GM23248 (cell line): Measurements from ENCODE around the gene SLC25A26. TPM values are rescaled to one million over a fixed set of nuclear protein-coding genes. Genes with fewer than 3 reads are reported as not detected.

Source experiments
- DNase-seq: peaks from one replicate; pipeline ENCODE4 v3.0.0-alpha.2; 2015
- H2AFZ ChIP-seq: fragments of 200-600 bp; sonication (generic); 2 replicates; pipeline ENCODE4 v1.6.1; 2016; ENCODE audit warnings: antibody characterized with exemption
- H3F3A ChIP-seq: fragments of 200-600 bp; sonication (generic); 2 replicates; pipeline ENCODE4 v1.6.1; 2016; ENCODE audit warnings: mild to moderate bottlenecking, antibody characterized with exemption, mixed run types; ENCODE audit not compliant: insufficient read depth
- H3K27ac ChIP-seq: fragments of 200-600 bp; sonication (generic); 2 replicates; pipeline ENCODE4 v1.5.1; 2016; ENCODE audit warnings: mild to moderate bottlenecking
- H3K27me3 ChIP-seq: fragments of 200-600 bp; sonication (generic); replicated peaks from 2 replicates; pipeline ENCODE4 v1.6.1; 2016; ENCODE audit warnings: mild to moderate bottlenecking; ENCODE audit not compliant: insufficient read depth
- H3K36me3 ChIP-seq: fragments of 200-600 bp; sonication (generic); 2 replicates; pipeline ENCODE4 v1.6.1; 2016; ENCODE audit warnings: low read depth, mild to moderate bottlenecking
- H3K4me1 ChIP-seq: fragments of 200-600 bp; sonication (generic); 2 replicates; pipeline ENCODE4 v1.6.1; 2016; ENCODE audit warnings: mild to moderate bottlenecking; ENCODE audit not compliant: insufficient read depth
- H3K4me2 ChIP-seq: fragments of 200-600 bp; sonication (generic); one replicate; pipeline ENCODE4 v1.6.1; 2016; ENCODE audit warnings: mild to moderate bottlenecking; ENCODE audit not compliant: unreplicated experiment
- H3K4me3 ChIP-seq: fragments of 200-600 bp; sonication (generic); 2 replicates; pipeline ENCODE4 v1.5.1; 2016; ENCODE audit warnings: mild to moderate bottlenecking
- H3K79me2 ChIP-seq: fragments of 200-600 bp; sonication (generic); 2 replicates; pipeline ENCODE4 v1.6.1; 2016; ENCODE audit warnings: mild to moderate bottlenecking; ENCODE audit not compliant: insufficient read depth
- H3K9ac ChIP-seq: fragments of 200-600 bp; sonication (generic); 2 replicates; pipeline ENCODE4 v1.6.1; 2016; ENCODE audit warnings: mild to moderate bottlenecking
- H3K9me2 ChIP-seq: fragments of 200-600 bp; sonication (generic); 2 replicates; pipeline ENCODE4 v1.6.1; 2016; ENCODE audit warnings: mixed run types, mild to moderate bottlenecking, moderate library complexity; ENCODE audit not compliant: insufficient read depth
- H3K9me3 ChIP-seq: fragments of 200-600 bp; sonication (generic); one replicate; pipeline ENCODE4 v1.6.1; 2017; ENCODE audit warnings: low read depth
- H4K20me1 ChIP-seq: fragments of 200-600 bp; sonication (generic); 2 replicates; pipeline ENCODE4 v1.6.0; 2016; ENCODE audit not compliant: insufficient read depth
- EZH2 ChIP-seq: fragments of 200-600 bp; sonication (generic); IDR thresholded peaks from 2 replicates; pipeline ENCODE4 v1.6.1; 2018; ENCODE audit warnings: antibody characterized with exemption, mild to moderate bottlenecking; ENCODE audit not compliant: insufficient read depth, poor library complexity, severe bottlenecking
- EZH2phosphoT487 ChIP-seq: fragments of 200-600 bp; sonication (generic); IDR thresholded peaks from 2 replicates; pipeline ENCODE4 v1.6.1; 2018; ENCODE audit warnings: antibody characterized with exemption, moderate library complexity, mild to moderate bottlenecking, low read depth; ENCODE audit not compliant: insufficient read depth
- WGBS, 2 experiments: methylation state at CpG; one replicate each; pipeline ENCODE4 v1.1.6; 2015 to 2017; ENCODE audit warnings: low lambda C conversion rate in 2 of 2, low coverage in 1 of 2; ENCODE audit errors: missing lambda C conversion rate in 2 of 2; 5-methylcytosine and 5-hydroxymethylcytosine counted together
- in situ Hi-C: fragments of 300-500 bp; cut with MboI; formaldehyde crosslinking; loops from 2 replicates; pipeline ENCODE4 v1.15.0; 2020
- polyA plus RNA-seq: library from polyadenylated mRNA; unstranded; fragments of >200 nt; fragmentation: Nextera tagmentation; extraction: Ambion mirVana; gene quantifications from 2 replicates; pipeline ENCODE4 v1.2.1, GENCODE V29; 2016
- total RNA-seq: library from RNA; depleted of rRNA; stranded (reverse); fragments of >200 nt; shearing (Covaris generic); gene quantifications from 2 replicates; pipeline ENCODE4 v1.2.3, GENCODE V29; 2014

Gene SLC25A26
- total and polyA plus RNA-seq, 2 experiments from 2014 or later, result 25.2 to 26.9 TPM

DNA sequence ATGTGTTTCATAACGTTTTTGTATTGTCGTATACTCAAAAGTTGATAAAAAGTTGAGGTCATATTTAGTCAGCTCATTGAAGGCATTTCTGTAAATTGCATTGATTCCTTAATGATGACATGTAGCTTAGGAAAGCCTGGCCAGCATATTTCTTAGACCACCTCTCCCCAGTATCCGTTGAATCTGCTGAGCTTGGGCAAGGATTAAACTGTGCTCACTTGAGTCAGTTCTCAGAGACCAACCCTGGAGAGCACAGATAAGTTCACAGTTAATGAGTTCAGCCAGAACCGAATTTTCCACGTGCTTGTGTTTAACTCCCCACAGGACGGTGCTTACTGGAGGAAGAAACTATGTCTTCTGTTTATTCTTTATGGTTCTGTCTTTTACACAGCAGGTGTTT lies 132.7 kb downstream of the SLC25A26 start:
- Histone ChIP-seq H4K20me1 (no peaks in the 10 kb centered on the region), H3K27me3 (no peaks in the 10 kb centered on the region), H3K79me2 (no peaks in the 10 kb centered on the region), H3K9ac (no peak overlapping the region), H3K36me3 (no peaks in the 10 kb centered on the region), H3K4me1 (peaks cover 12% of the 10 kb centered on the region; the same call in 1 of the 2 replicates), H3F3A (peaks cover 6% of the 10 kb centered on the region; the same call in 1 of the 2 replicates), H3K4me2 (no peak overlapping the region), H2AFZ (no peak overlapping the region), H3K27ac (no peak overlapping the region), H3K9me2 (no peaks in the 10 kb centered on the region), H3K9me3 (no peaks in the 10 kb centered on the region), H3K4me3 (no peak overlapping the region)
- TF ChIP-seq EZH2phosphoT487, result no peak
- no peak for TF ChIP-seq EZH2
- in situ Hi-C loops, result no loop called here
- 63 to 67% methylated on average over 6 of the region's 6 CpGs for WGBS, 2 experiments
- peak; percentile 17 for DNase-seq

- H3K9ac ChIP-seq, result no peak overlapping the region
- WGBS, 2 experiments, result 89 to 97% methylated on average over 2 of the region's 2 CpGs
Observed at GRCh38 chr3:66354001-66354400, 133.2 kb downstream of the SLC25A26 start.

DNA sequence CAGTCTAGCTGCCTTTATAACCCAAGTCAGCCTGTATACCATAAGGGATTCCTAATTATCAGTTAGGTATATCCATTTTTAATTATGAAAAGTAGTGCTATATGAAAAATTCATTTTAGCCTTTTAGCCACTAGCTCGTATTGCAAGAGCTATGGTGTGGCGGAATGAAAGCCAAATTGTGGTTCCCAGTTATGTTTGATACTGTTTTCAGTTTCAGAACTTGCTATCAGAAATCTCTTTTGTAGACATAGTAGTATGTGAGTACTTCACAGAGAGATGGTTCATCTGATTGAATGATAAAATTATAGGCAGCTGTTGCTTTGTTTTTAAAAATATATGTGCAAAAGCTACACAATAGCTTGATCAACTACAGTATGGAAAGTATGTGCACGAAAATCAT lies 134.6 kb downstream of the SLC25A26 start:
- Histone ChIP-seq H3K79me2 (no peaks in the 10 kb centered on the region), H3K4me3 (no peak overlapping the region), H3K9me2 (no peaks in the 10 kb centered on the region), H3K27me3 (no peaks in the 10 kb centered on the region), H3K36me3 (no peaks in the 10 kb centered on the region), H4K20me1 (no peaks in the 10 kb centered on the region), H2AFZ (no peak overlapping the region), H3F3A (0 out of 2 replicates have a peak, but pooled peaks cover 1% of the 10 kb centered on the region), H3K4me2 (no peak overlapping the region), H3K9me3 (no peaks in the 10 kb centered on the region), H3K9ac (no peak overlapping the region), H3K27ac (no peak overlapping the region), H3K4me1 (peaks cover 12% of the 10 kb centered on the region; the same call in 1 of the 2 replicates)
- 95 to 97% methylated on average over 3 of the region's 3 CpGs for WGBS, 2 experiments
- TF ChIP-seq EZH2 (no peak), EZH2phosphoT487 (no peak)
- no peak for DNase-seq
- in situ Hi-C loops, result no loop called here

More at GRCh38 chr3:66354001-66354400, 133.2 kb downstream of the SLC25A26 start:
- H3K9me2 ChIP-seq, result no peaks in the 10 kb centered on the region
- H3K27me3 ChIP-seq, result no peaks in the 10 kb centered on the region
- in situ Hi-C loops, result no loop called here
- H3K36me3 ChIP-seq, result no peaks in the 10 kb centered on the region
- no peaks in the 10 kb centered on the region for H3K79me2 ChIP-seq
- H3K27ac ChIP-seq, result no peak overlapping the region
- no peaks in the 10 kb centered on the region for H3K9me3 ChIP-seq
- peaks cover 12% of the 10 kb centered on the region; the same call in 1 of the 2 replicates for H3K4me1 ChIP-seq
- H3F3A ChIP-seq, result peaks cover 6% of the 10 kb centered on the region; the same call in 1 of the 2 replicates
- no peak for DNase-seq
- H4K20me1 ChIP-seq, result no peaks in the 10 kb centered on the region
- no peak overlapping the region for H3K4me3 ChIP-seq
- no peak overlapping the region for H2AFZ ChIP-seq
- no peak overlapping the region for H3K4me2 ChIP-seq
- TF ChIP-seq EZH2phosphoT487 (no peak), EZH2 (no peak)

GRCh38 chr3:66355997-66356396 lies 135.2 kb downstream of the SLC25A26 start:
- Histone ChIP-seq H3K36me3 (no peaks in the 10 kb centered on the region), H3K4me2 (no peak overlapping the region), H3F3A (no peaks in the 10 kb centered on the region), H3K4me3 (no peak overlapping the region), H3K9me2 (no peaks in the 10 kb centered on the region), H3K4me1 (peaks cover 7% of the 10 kb centered on the region; the same call in 1 of the 2 replicates), H4K20me1 (no peaks in the 10 kb centered on the region), H3K27ac (no peak overlapping the region), H2AFZ (no peak overlapping the region), H3K27me3 (no peaks in the 10 kb centered on the region), H3K79me2 (no peaks in the 10 kb centered on the region), H3K9me3 (no peaks in the 10 kb centered on the region), H3K9ac (no peak overlapping the region)
- WGBS, 2 experiments, result 91 to 96% methylated on average over 1 of the region's 1 CpG
- no peak for TF ChIP-seq EZH2
- TF ChIP-seq EZH2phosphoT487, result no peak
- in situ Hi-C loops, result no loop called here
- DNase-seq, result no peak

- TF ChIP-seq EZH2, result no peak
- no peak for TF ChIP-seq EZH2phosphoT487
- in situ Hi-C loops, result no loop called here
Observed at GRCh38 chr3:66361356-66361755, 140.6 kb downstream of the SLC25A26 start.

More at GRCh38 chr3:66361356-66361755, 140.6 kb downstream of the SLC25A26 start:
- Histone ChIP-seq H3K9me3 (no peaks in the 10 kb centered on the region), H3K9ac (no peak overlapping the region), H3K4me3 (no peak overlapping the region), H4K20me1 (no peaks in the 10 kb centered on the region), H3K79me2 (no peaks in the 10 kb centered on the region), H3K27ac (no peak overlapping the region), H3F3A (no peaks in the 10 kb centered on the region), H3K4me1 (peaks cover 9% of the 10 kb centered on the region), H3K36me3 (no peaks in the 10 kb centered on the region), H3K9me2 (no peaks in the 10 kb centered on the region), H3K4me2 (no peak overlapping the region), H3K27me3 (no peaks in the 10 kb centered on the region), H2AFZ (no peak overlapping the region)
- no peak for DNase-seq
- WGBS, 2 experiments, result 96 to 98% methylated on average over 5 of the region's 5 CpGs
